B cell (primary cell): Measurements from ENCODE around the gene SYT13.

Experiments used
- EZH2 ChIP-seq: IDR thresholded peaks from 2 replicates; pipeline ENCODE4 v1.6.1; 2012; ENCODE audit warnings: borderline replicate concordance, low read depth, mild to moderate bottlenecking, moderate library complexity, low read length; ENCODE audit not compliant: insufficient read depth, poor library complexity, severe bottlenecking
- TF ChIP-seq, protein P1 (sequence below): fragments of 200-600 bp; IDR thresholded peaks from one replicate; pipeline ENCODE4 v1.8.0; 2022; ENCODE audit warnings: antibody characterized with exemption, mild to moderate bottlenecking

GRCh38 chr11:45303316-45303715 is 17.2 kb upstream of the SYT13 start:
- TF ChIP-seq, protein P1, sequence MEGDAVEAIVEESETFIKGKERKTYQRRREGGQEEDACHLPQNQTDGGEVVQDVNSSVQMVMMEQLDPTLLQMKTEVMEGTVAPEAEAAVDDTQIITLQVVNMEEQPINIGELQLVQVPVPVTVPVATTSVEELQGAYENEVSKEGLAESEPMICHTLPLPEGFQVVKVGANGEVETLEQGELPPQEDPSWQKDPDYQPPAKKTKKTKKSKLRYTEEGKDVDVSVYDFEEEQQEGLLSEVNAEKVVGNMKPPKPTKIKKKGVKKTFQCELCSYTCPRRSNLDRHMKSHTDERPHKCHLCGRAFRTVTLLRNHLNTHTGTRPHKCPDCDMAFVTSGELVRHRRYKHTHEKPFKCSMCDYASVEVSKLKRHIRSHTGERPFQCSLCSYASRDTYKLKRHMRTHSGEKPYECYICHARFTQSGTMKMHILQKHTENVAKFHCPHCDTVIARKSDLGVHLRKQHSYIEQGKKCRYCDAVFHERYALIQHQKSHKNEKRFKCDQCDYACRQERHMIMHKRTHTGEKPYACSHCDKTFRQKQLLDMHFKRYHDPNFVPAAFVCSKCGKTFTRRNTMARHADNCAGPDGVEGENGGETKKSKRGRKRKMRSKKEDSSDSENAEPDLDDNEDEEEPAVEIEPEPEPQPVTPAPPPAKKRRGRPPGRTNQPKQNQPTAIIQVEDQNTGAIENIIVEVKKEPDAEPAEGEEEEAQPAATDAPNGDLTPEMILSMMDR = no peak
- no peak for TF ChIP-seq EZH2
